Prostate gland (tissue), 2 donors: Measurements from ENCODE around the gene SORL1. TPM values are rescaled to one million over a fixed set of nuclear protein-coding genes. Genes with fewer than 3 reads are reported as not detected.
A peak's percentile ranks its signal among the peaks of the same experiment; 100 is the strongest.

Experiments used
- DNase-seq: peaks from one replicate; pipeline ENCODE4 v3.0.0-alpha.2; 2019; ENCODE audit warnings: low spot score
- H3K27ac ChIP-seq, 2 donors: fragments of 200-600 bp; sonication (generic); 2 replicates each; pipeline ENCODE4 v1.5.1; 2017 to 2019
- H3K27me3 ChIP-seq: fragments of 200-600 bp; sonication (generic); replicated peaks from 2 replicates; pipeline ENCODE4 v1.5.1; 2019; ENCODE audit not compliant: insufficient read depth
- H3K36me3 ChIP-seq, 2 donors: fragments of 200-600 bp; sonication (generic); 1 replicate in 1 of 2; 2 replicates in 1 of 2; pipeline versions ENCODE4 v1.5.1 to v1.8.1; 2017 to 2019
- H3K4me1 ChIP-seq: fragments of 200-600 bp; sonication (generic); replicated peaks from 2 replicates; pipeline ENCODE4 v1.5.1; 2019
- H3K4me3 ChIP-seq, 2 donors: fragments of 200-600 bp; sonication (generic); 2 replicates each; pipeline ENCODE4 v1.5.1; 2017 to 2019
- H3K9me3 ChIP-seq: fragments of 200-600 bp; sonication (generic); 2 replicates; pipeline ENCODE4 v1.5.1; 2017
- CTCF ChIP-seq, 4 experiments: fragments of 200-600 bp in 2 of 4; fragments of 450-650 bp in 2 of 4; sonication (generic) in 2 of 4; IDR thresholded peaks; 1 replicate in 3 of 4; 2 replicates in 1 of 4; pipeline ENCODE4 v1.5.1; 2016 to 2019; ENCODE audit warnings: antibody characterized with exemption in 4 of 4, mild to moderate bottlenecking in 2 of 4, moderate library complexity in 2 of 4
- POLR2A ChIP-seq: fragments of 450-650 bp; IDR thresholded peaks from one replicate; pipeline ENCODE4 v1.6.1; 2016; ENCODE audit warnings: antibody characterized with exemption, mild to moderate bottlenecking
- POLR2AphosphoS5 ChIP-seq: sonication (generic); formaldehyde crosslinking; IDR thresholded peaks from one replicate; pipeline ENCODE4 v1.6.1; 2017; ENCODE audit warnings: antibody characterized with exemption
- WGBS: methylation state at CpG from one replicate; pipeline ENCODE4 v1.1.5; 2018; 5-methylcytosine and 5-hydroxymethylcytosine counted together
- intact Hi-C: fragments of 100-400 bp; cut with DNase I; formaldehyde crosslinking; loops from one replicate; pipeline ENCODE4 v1.14.2; 2022
- total RNA-seq, 2 donors: library from RNA; depleted of rRNA; stranded (reverse); fragments of >200 nt; gene quantifications; one replicate each; pipeline ENCODE4 v1.1.0, GENCODE V29; 2016

Gene SORL1
- total RNA-seq, 2 donors from 2014 or later, result 77.4 to 97.6 TPM

GRCh38 chr11:121581607-121582006, 129.5 kb downstream of the SORL1 start:
- H3K4me3 ChIP-seq, result no peak overlapping the region
- WGBS, result 82% methylated on average over 4 of the region's 4 CpGs
- DNase-seq, result no peak
- TF ChIP-seq POLR2AphosphoS5, result no peak
- TF ChIP-seq POLR2A, result no peak
- no peak for TF ChIP-seq CTCF (IDR thresholded peaks at IDR 0.05)
- H3K36me3 ChIP-seq, result no peaks in the 10 kb centered on the region
- peaks cover 8% of the 10 kb centered on the region for H3K4me1 ChIP-seq
- no peak overlapping the region for H3K27ac ChIP-seq
- intact Hi-C loops, result no loop called here
- no peaks in the 10 kb centered on the region for H3K27me3 ChIP-seq
- no peaks in the 10 kb centered on the region for H3K9me3 ChIP-seq

DNA sequence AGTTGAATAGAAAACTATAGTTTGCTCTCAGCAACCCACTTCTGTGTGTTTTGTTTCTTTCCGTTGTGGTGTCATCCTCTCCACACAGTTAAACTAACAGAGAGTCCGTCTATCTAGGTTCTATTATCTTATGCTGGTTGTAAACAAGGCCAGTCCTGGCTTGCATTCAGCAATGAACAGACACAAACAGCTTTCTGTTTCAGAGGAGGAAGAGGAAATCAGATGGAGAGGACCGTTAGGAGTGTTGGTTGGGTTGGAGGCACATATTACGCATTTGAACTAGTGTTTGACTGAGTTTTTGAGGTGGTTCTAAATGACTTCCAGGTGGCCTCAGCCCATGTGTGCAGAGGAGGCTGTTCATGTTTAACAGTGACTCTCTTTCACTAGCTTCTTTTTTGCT, 130.2 kb downstream of the SORL1 start:
- Histone ChIP-seq H3K4me1 (peaks cover 8% of the 10 kb centered on the region), H3K27me3 (no peaks in the 10 kb centered on the region), H3K9me3 (no peaks in the 10 kb centered on the region), H3K27ac (peak overlapping the region in 1 of 2 donors; percentile 13), H3K4me3 (no peak overlapping the region), H3K36me3 (no peaks in the 10 kb centered on the region)
- no peak for DNase-seq
- intact Hi-C loops, result no loop called here
- TF ChIP-seq POLR2AphosphoS5, result peak; percentile 10
- TF ChIP-seq CTCF (IDR thresholded peaks at IDR 0.05), result no peak
- no peak for TF ChIP-seq POLR2A
- WGBS, result 26% methylated on average over 4 of the region's 4 CpGs

- no peak overlapping the region for H3K4me3 ChIP-seq
- H3K36me3 ChIP-seq, result no peaks in the 10 kb centered on the region
- WGBS, result 91% methylated on average over 3 of the region's 3 CpGs
- H3K4me1 ChIP-seq, result peaks cover 8% of the 10 kb centered on the region
- no peak for TF ChIP-seq POLR2A
- no peak for TF ChIP-seq POLR2AphosphoS5
- TF ChIP-seq CTCF (IDR thresholded peaks at IDR 0.05), result no peak
- intact Hi-C loops, result no loop called here
- no peak for DNase-seq
- H3K27ac ChIP-seq, result no peak overlapping the region
- no peaks in the 10 kb centered on the region for H3K27me3 ChIP-seq
- H3K9me3 ChIP-seq, result no peaks in the 10 kb centered on the region
Observed at GRCh38 chr11:121583825-121584224, 131.7 kb downstream of the SORL1 start.

- Histone ChIP-seq H3K27me3 (no peaks in the 10 kb centered on the region), H3K36me3 (peaks cover 0 to 5% of the 10 kb centered on the region in 2 donors), H3K4me3 (no peak overlapping the region), H3K27ac (no peak overlapping the region), H3K4me1 (peaks cover 8% of the 10 kb centered on the region), H3K9me3 (no peaks in the 10 kb centered on the region)
- intact Hi-C loops, result no loop called here
- DNase-seq, result no peak
- 73% methylated on average over 2 of the region's 2 CpGs for WGBS
- no peak for TF ChIP-seq POLR2A
- TF ChIP-seq POLR2AphosphoS5, result no peak
- no peak for TF ChIP-seq CTCF (IDR thresholded peaks at IDR 0.05)
Observed at GRCh38 chr11:121586750-121587149, 134.6 kb downstream of the SORL1 start.

DNA sequence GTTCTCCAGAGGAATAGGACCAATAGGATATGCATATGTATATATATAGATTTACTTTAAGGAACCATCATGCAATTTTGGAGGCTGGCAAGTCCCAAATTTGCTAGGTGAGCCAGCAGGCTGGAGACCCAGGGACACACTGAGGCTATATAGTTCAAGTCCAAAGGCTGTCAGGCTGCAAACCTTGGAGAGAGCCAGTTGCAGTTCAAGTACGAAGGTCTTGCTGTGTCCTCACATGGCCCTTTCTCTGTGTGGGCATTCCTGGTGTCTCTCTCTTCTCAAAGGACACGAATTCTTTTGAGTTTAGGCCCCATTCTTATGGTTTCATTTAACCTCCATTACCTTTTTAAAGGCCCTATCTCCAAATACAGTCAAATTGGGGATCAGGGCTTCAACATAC, 135.1 kb downstream of the SORL1 start:
- H3K4me1 ChIP-seq, result peaks cover 8% of the 10 kb centered on the region
- intact Hi-C loops, result no loop called here
- H3K36me3 ChIP-seq, result peaks cover 0 to 5% of the 10 kb centered on the region in 2 donors
- no peak overlapping the region for H3K4me3 ChIP-seq
- no peaks in the 10 kb centered on the region for H3K27me3 ChIP-seq
- TF ChIP-seq POLR2A, result no peak
- TF ChIP-seq CTCF (IDR thresholded peaks at IDR 0.05), result no peak
- TF ChIP-seq POLR2AphosphoS5, result no peak
- H3K9me3 ChIP-seq, result no peaks in the 10 kb centered on the region
- no peak for DNase-seq
- WGBS, result 68% methylated on average over 2 of the region's 2 CpGs
- no peak overlapping the region for H3K27ac ChIP-seq
